Panc1 (cell line): ENCODE results near the gene IRF7.

Experiments used
- POLR2AphosphoS5 ChIP-seq: IDR thresholded peaks from 2 replicates; pipeline ENCODE4 v1.6.1; 2012; ENCODE audit warnings: mild to moderate bottlenecking, low read depth, low read length, moderate library complexity
- TF ChIP-seq, protein P1 (sequence below), 2 experiments: IDR thresholded peaks; 2 replicates each; pipeline ENCODE4 v1.6.1; 2011 to 2012; ENCODE audit warnings: low read depth in 2 of 2, control low read depth in 1 of 2, low read length in 1 of 2, mild to moderate bottlenecking in 1 of 2, moderate library complexity in 1 of 2; ENCODE audit not compliant: insufficient read depth in 1 of 2

DNA sequence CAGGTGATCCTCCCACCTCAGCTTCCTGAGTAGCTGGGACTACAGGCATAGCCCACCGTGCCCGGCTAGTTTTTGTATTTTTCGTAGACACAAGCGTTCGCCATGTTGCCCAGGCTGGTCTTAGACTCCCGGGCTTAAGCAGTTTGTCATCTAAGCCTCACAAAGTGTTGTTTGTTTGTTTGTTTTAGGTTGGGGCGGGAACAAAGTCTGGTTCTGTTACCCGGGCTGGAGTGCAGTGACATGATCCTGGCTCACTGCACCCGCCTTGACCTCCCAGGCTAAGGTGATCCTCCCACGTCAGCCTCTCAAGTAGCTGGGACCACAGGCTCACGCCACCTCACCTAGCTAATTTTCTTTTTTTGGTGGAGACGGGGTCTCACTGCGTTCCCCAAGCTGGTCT, 12.6 kb downstream of the IRF7 start:
- TF ChIP-seq, protein P1, sequence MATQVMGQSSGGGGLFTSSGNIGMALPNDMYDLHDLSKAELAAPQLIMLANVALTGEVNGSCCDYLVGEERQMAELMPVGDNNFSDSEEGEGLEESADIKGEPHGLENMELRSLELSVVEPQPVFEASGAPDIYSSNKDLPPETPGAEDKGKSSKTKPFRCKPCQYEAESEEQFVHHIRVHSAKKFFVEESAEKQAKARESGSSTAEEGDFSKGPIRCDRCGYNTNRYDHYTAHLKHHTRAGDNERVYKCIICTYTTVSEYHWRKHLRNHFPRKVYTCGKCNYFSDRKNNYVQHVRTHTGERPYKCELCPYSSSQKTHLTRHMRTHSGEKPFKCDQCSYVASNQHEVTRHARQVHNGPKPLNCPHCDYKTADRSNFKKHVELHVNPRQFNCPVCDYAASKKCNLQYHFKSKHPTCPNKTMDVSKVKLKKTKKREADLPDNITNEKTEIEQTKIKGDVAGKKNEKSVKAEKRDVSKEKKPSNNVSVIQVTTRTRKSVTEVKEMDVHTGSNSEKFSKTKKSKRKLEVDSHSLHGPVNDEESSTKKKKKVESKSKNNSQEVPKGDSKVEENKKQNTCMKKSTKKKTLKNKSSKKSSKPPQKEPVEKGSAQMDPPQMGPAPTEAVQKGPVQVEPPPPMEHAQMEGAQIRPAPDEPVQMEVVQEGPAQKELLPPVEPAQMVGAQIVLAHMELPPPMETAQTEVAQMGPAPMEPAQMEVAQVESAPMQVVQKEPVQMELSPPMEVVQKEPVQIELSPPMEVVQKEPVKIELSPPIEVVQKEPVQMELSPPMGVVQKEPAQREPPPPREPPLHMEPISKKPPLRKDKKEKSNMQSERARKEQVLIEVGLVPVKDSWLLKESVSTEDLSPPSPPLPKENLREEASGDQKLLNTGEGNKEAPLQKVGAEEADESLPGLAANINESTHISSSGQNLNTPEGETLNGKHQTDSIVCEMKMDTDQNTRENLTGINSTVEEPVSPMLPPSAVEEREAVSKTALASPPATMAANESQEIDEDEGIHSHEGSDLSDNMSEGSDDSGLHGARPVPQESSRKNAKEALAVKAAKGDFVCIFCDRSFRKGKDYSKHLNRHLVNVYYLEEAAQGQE (IDR thresholded peaks at IDR 0.05; ENCODE audit: insufficient read depth in 1 of 2, low read depth in 2 of 2, low read length in 1 of 2): no peak
- no peak for TF ChIP-seq POLR2AphosphoS5
